Osteocyte (in vitro differentiated cells): Measurements from ENCODE around the gene PCSK6. TPM values are rescaled to one million over a fixed set of nuclear protein-coding genes. Genes with fewer than 3 reads are reported as not detected.

Experiments used
- DNase-seq: peaks from one replicate; pipeline ENCODE4 v3.0.0; 2021; ENCODE audit warnings: mixed read lengths; ENCODE audit not compliant: unreplicated experiment; ENCODE audit errors: extremely low spot score
- H3K27ac Mint-ChIP-seq: one replicate; pipeline ENCODE4 v1.8.0; 2021; ENCODE audit warnings: mild to moderate bottlenecking, mixed read lengths; ENCODE audit not compliant: unreplicated experiment
- H3K27me3 Mint-ChIP-seq: one replicate; pipeline ENCODE4 v1.8.0; 2021; ENCODE audit warnings: mixed read lengths; ENCODE audit not compliant: unreplicated experiment
- H3K36me3 Mint-ChIP-seq: one replicate; pipeline ENCODE4 v1.8.0; 2021; ENCODE audit warnings: mixed read lengths; ENCODE audit not compliant: unreplicated experiment
- H3K4me1 Mint-ChIP-seq: one replicate; pipeline ENCODE4 v1.8.0; 2021; ENCODE audit warnings: mixed read lengths; ENCODE audit not compliant: unreplicated experiment
- H3K4me3 Mint-ChIP-seq: one replicate; pipeline ENCODE4 v1.8.0; 2021; ENCODE audit warnings: mild to moderate bottlenecking, moderate library complexity, mixed read lengths; ENCODE audit not compliant: unreplicated experiment
- H3K9me3 Mint-ChIP-seq: one replicate; pipeline ENCODE4 v1.8.0; 2021; ENCODE audit warnings: mixed read lengths; ENCODE audit not compliant: unreplicated experiment
- CTCF ChIP-seq: fragments of 200-600 bp; sonication (generic); IDR thresholded peaks from 2 replicates; pipeline ENCODE4 v1.5.0; 2021; ENCODE audit warnings: antibody characterized with exemption, mild to moderate bottlenecking, moderate library complexity
- total RNA-seq: library from RNA; stranded (reverse); gene quantifications from 2 replicates; pipeline ENCODE4 v1.2.1, GENCODE V29; 2021

The PCSK6 gene
- total RNA-seq, 1 donor from 2014 or later = 0.43 TPM

DNA sequence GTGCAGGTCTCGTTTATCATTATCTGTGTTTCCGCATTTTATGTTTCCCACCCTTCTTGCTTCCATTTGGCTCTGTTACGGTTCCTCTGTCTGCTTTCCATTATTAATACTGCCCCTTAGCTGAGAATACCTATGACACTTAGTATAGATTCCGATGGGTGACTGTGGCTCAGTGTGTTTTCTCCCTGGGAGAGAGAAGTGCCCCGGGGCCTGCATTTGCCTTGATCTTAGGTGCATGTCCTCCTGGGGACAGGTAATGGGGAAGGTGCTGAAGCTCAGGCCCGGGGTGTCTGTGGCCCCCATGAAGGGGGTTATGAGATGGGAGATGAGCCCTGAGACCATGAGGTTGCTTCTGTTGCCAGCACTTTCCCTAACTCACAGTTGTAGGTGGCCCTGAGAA, 43.4 kb upstream of the PCSK6 start:
- Mint-ChIP-seq H3K4me1 (peaks cover 12% of the 10 kb centered on the region), H3K36me3 (no peaks in the 10 kb centered on the region), H3K4me3 (no peak overlapping the region), H3K27ac (no peak overlapping the region), H3K27me3 (peaks cover 6% of the 10 kb centered on the region), H3K9me3 (no peaks in the 10 kb centered on the region)
- peak; percentile 51 for DNase-seq
- no peak for TF ChIP-seq CTCF

- Mint-ChIP-seq H3K27ac (no peak overlapping the region), H3K4me1 (peaks cover 5% of the 10 kb centered on the region), H3K9me3 (no peaks in the 10 kb centered on the region), H3K36me3 (no peaks in the 10 kb centered on the region), H3K4me3 (no peak overlapping the region), H3K27me3 (peaks cover 6% of the 10 kb centered on the region)
- peak; percentile 76 for DNase-seq
- no peak for TF ChIP-seq CTCF
These were observed 41.7 kb upstream of the PCSK6 start for GRCh38 chr15:101531170-101531569.

- no peak for TF ChIP-seq CTCF
These were observed 40.9 kb upstream of the PCSK6 start for GRCh38 chr15:101530224-101530958.

GRCh38 chr15:101528917-101529299, 39.4 kb upstream of the PCSK6 start:
- no peak overlapping the region for H3K4me3 Mint-ChIP-seq
- no peak for TF ChIP-seq CTCF
- peak; percentile 72 for DNase-seq
- no peak overlapping the region for H3K27ac Mint-ChIP-seq
- no peaks in the 10 kb centered on the region for H3K9me3 Mint-ChIP-seq
- H3K27me3 Mint-ChIP-seq = peaks cover 6% of the 10 kb centered on the region
- peaks cover 5% of the 10 kb centered on the region for H3K4me1 Mint-ChIP-seq
- no peaks in the 10 kb centered on the region for H3K36me3 Mint-ChIP-seq

More at GRCh38 chr15:101530224-101530958, 40.9 kb upstream of the PCSK6 start:
- no peak overlapping the region for H3K4me3 Mint-ChIP-seq
- peaks cover 6% of the 10 kb centered on the region for H3K27me3 Mint-ChIP-seq
- no peaks in the 10 kb centered on the region for H3K9me3 Mint-ChIP-seq
- peaks cover 5% of the 10 kb centered on the region for H3K4me1 Mint-ChIP-seq
- DNase-seq = peak; percentile 78
- no peaks in the 10 kb centered on the region for H3K36me3 Mint-ChIP-seq
- no peak overlapping the region for H3K27ac Mint-ChIP-seq

DNA sequence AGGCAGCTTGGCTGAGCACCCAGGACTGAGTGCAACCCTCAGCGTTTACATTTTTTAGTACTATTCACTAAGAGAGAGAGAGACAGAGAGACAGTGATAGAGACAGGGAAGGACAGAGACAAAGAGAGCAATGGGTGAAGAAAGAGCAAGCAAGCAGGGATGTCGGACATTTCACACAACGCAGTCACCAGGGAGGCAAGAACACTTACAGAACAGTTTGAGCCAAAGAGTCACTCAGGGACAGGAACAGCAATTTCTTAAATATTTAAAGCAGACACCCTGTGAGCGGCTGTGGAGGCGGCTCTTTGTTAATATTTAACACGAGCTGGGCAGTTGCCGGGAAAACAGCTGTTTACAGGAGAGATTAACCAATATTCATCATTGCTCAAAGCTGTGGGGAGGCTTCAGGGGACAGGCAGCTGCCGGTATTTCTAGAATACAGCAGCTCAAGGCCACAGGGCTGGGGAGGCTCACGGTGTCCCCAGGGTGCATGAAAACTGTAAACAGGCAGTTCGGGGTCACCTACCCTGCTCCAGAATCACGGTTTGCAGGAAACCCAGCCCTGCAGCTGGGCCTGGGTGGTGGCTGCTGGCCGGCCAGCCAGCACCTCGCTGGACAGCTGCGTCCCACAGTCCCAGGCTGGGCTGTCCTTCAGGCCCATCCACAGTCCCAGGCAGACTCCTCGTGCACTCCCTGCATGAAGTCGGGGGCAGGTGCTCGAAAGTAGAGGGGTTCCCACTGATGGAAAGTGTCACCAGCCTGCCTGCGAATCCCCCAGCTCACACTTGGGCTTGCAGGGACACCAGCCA, 38.8 kb upstream of the PCSK6 start:
- Mint-ChIP-seq H3K27me3 (peaks cover 6% of the 10 kb centered on the region), H3K9me3 (no peaks in the 10 kb centered on the region), H3K36me3 (no peaks in the 10 kb centered on the region), H3K4me1 (peaks cover 5% of the 10 kb centered on the region), H3K27ac (peak overlapping the region; percentile 23), H3K4me3 (no peak overlapping the region)
- TF ChIP-seq CTCF = no peak
- DNase-seq = peak; percentile 72
